ENCODE measurements around the gene ARHGEF7.

The ARHGEF7 gene

DNA sequence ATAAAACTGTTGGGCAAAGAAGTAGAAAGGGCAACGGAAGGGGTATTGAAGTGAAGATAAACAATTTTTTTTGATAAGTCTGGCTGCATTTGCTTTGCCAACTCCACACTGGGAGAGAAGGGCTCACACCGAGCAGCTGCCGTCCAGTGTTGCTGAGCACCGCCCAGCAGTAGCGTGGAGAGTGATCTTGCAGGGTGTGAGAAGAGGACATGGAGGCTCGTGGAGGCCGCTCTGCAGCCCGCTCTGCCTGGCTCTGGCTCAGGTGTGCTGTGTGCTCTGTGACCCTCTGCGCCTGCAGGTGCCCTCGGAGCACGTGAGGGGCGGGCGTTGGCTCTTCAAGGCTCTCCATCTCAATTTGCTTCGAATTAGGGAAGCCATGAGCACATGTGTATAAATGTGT lies 169.5 kb downstream of the ARHGEF7 start:
- DNase-seq (ENCODE audit: extremely low read depth, low read depth) = no peak
- TF ChIP-seq, protein P1, sequence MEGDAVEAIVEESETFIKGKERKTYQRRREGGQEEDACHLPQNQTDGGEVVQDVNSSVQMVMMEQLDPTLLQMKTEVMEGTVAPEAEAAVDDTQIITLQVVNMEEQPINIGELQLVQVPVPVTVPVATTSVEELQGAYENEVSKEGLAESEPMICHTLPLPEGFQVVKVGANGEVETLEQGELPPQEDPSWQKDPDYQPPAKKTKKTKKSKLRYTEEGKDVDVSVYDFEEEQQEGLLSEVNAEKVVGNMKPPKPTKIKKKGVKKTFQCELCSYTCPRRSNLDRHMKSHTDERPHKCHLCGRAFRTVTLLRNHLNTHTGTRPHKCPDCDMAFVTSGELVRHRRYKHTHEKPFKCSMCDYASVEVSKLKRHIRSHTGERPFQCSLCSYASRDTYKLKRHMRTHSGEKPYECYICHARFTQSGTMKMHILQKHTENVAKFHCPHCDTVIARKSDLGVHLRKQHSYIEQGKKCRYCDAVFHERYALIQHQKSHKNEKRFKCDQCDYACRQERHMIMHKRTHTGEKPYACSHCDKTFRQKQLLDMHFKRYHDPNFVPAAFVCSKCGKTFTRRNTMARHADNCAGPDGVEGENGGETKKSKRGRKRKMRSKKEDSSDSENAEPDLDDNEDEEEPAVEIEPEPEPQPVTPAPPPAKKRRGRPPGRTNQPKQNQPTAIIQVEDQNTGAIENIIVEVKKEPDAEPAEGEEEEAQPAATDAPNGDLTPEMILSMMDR (IDR thresholded peaks at IDR 0.05; ENCODE audit: low read depth, low read length, missing control alignments) = no peak
- H3K4me3 ChIP-seq (replicated peaks; ENCODE audit: low read depth, low read length) = no peak overlapping the region

DNA sequence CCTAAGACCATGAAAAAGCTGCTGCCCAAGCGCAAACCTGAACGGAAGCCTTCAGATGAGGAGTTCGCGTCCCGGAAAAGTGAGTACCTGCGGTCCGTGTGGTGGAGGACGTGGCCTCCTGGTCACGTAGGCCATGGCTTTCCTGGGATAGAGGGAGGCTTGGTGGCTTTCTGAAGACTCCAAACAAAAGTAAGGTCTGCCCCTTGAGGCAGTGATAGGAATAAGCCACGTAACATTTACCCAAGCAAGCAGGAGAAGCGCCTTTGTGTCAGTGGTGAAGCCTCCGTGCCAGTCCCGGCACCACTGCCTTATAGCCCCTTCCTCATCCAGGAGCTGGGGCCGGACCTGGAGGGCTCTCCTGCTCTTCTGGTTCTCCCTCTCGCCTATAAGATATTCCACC lies 171.1 kb downstream of the ARHGEF7 start:
- TF ChIP-seq, protein P1 (IDR thresholded peaks at IDR 0.05; ENCODE audit: low read depth, low read length, missing control alignments) = no peak
- DNase-seq (ENCODE audit: extremely low read depth, low read depth) = no peak
- H3K4me3 ChIP-seq (replicated peaks; ENCODE audit: low read depth, low read length) = no peak overlapping the region

- no peak overlapping the region for H3K4me3 ChIP-seq (replicated peaks; ENCODE audit: low read depth, low read length)
- no peak for DNase-seq (ENCODE audit: extremely low read depth, low read depth)
- TF ChIP-seq, protein P1 (IDR thresholded peaks at IDR 0.05; ENCODE audit: low read depth, low read length, missing control alignments) = no peak
Observed at GRCh38 chr13:111286749-111287148, 171.6 kb downstream of the ARHGEF7 start.

DNA sequence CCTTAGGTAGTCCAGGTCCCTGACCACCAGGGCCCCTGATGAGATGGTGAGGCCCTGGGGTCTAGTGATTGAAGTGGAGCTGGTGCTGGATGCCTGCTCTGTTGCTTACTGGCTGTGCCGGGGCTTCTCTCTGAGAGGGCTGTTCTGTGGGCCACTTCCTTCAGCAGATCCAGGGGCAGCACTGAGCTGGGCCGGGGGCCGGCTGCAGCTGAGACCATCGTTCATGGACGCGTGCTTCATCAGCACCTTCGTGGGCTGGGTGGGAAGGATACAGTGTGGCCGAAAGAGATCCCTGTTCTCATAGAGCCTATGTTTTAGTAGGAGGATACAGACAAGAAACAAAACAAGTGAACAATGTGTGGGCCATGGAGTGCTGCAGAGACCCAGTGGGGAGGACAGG lies 172.1 kb downstream of the ARHGEF7 start:
- TF ChIP-seq, protein P1 (IDR thresholded peaks at IDR 0.05; ENCODE audit: low read depth, low read length, missing control alignments) = no peak
- DNase-seq (ENCODE audit: extremely low read depth, low read depth) = no peak
- H3K4me3 ChIP-seq (replicated peaks; ENCODE audit: low read depth, low read length) = no peak overlapping the region

DNA sequence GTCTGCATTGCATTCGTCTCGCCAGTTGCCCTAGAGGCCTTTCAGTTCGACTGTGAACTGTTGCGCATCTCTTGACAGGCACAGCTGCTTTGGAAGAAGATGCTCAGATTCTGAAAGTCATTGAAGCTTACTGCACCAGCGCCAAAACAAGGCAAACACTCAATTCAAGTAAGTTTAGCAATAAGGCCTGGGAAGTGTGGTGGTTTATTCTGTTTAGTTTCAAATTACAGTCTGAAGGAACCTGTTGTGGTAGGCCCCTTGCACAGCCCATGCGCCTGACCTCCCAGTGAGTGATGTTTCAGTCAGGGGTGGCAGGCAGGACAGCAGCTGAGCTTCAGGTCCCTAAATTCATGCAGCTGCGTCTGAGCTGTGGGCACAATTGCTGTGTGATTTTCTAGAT lies 173.2 kb downstream of the ARHGEF7 start:
- DNase-seq (ENCODE audit: extremely low read depth, low read depth) = no peak
- no peak overlapping the region for H3K4me3 ChIP-seq (replicated peaks; ENCODE audit: low read depth, low read length)
- TF ChIP-seq, protein P1 (IDR thresholded peaks at IDR 0.05; ENCODE audit: low read depth, low read length, missing control alignments) = no peak

- TF ChIP-seq, protein P1 (IDR thresholded peaks at IDR 0.05; ENCODE audit: low read depth, low read length, missing control alignments) = no peak
- DNase-seq (ENCODE audit: extremely low read depth, low read depth) = no peak
- no peak overlapping the region for H3K4me3 ChIP-seq (replicated peaks; ENCODE audit: low read depth, low read length)
Observed at GRCh38 chr13:111289251-111289650, 174.1 kb downstream of the ARHGEF7 start.

DNA sequence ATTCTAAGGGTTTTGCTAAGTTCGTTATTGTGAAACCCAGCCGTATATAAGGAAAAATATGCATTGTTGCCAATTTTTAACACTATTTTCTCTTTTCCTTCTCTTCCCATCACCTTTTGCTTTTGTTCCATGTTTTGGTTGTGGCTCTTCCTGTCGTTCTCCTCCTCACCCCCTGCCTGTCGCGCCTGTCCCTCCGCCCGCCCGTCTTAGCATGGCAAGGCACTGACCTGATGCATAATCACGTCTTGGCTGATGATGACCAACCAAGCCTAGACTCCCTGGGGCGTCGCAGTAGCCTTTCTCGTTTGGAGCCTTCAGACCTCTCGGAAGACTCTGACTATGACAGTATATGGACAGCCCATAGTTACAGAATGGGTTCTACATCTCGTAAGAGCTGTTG lies 176.8 kb downstream of the ARHGEF7 start:
- DNase-seq (ENCODE audit: extremely low read depth, low read depth) = no peak
- no peak overlapping the region for H3K4me3 ChIP-seq (replicated peaks; ENCODE audit: low read depth, low read length)
- TF ChIP-seq, protein P1 (IDR thresholded peaks at IDR 0.05; ENCODE audit: low read depth, low read length, missing control alignments) = no peak

All from HFF-Myc (cell line).